Measurements from ENCODE around the gene TSHZ3. TPM values are rescaled to one million over a fixed set of nuclear protein-coding genes. Genes with fewer than 3 reads are reported as not detected.

Gene TSHZ3
- total RNA-seq, 4 donors from 2014 or later, result 2.1 to 3.2 (median 2.7) TPM

DNA sequence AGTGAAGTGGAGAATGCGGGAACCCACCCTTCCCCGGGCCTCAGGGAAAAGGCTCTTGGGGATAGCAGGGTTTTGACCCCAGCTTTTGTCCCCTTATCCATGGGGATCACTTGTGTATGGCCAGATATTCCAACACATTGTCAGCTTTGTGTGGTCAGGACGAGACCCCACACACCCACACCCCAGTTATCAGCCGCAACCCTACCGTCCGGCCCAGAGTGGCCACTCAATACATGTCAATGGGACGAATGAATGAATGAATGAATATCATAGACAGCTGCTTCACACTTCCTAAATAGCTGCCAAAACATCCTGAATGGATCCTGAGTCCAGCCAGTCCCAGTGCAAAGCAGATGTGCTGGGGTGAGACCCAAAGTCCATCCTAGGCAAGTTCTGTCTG, 64.6 kb downstream of the TSHZ3 start:
- TF ChIP-seq POLR2A (IDR thresholded peaks at IDR 0.05), result no peak
- no peak for TF ChIP-seq POLR2AphosphoS5 (IDR thresholded peaks at IDR 0.05)
- no peak for TF ChIP-seq CTCF (IDR thresholded peaks at IDR 0.05)
- TF ChIP-seq EP300 (IDR thresholded peaks at IDR 0.05), result no peak
- DNase-seq (ENCODE audit: low spot score in 2 of 2), result no peak
- Histone ChIP-seq H3K4me1 (peaks cover 4% of the 10 kb centered on the region), H3K27ac (no peak overlapping the region), H3K9me3 (no peaks in the 10 kb centered on the region), H3K4me3 (no peak overlapping the region), H3K36me3 (peaks cover under 1% of the 10 kb centered on the region), H3K27me3 (no peaks in the 10 kb centered on the region)
- 100% methylated on average over 7 of the region's 7 CpGs for WGBS

GRCh38 chr19:31283701-31284100, 65.5 kb downstream of the TSHZ3 start:
- WGBS, result 92% methylated on average over 8 of the region's 8 CpGs
- Histone ChIP-seq H3K36me3 (peaks cover 9% of the 10 kb centered on the region), H3K9me3 (no peaks in the 10 kb centered on the region), H3K27me3 (no peaks in the 10 kb centered on the region), H3K27ac (no peak overlapping the region), H3K4me3 (no peak overlapping the region), H3K4me1 (peaks cover 4% of the 10 kb centered on the region)
- TF ChIP-seq CTCF (IDR thresholded peaks at IDR 0.05) (no peak), POLR2AphosphoS5 (IDR thresholded peaks at IDR 0.05) (no peak), POLR2A (IDR thresholded peaks at IDR 0.05) (no peak), EP300 (IDR thresholded peaks at IDR 0.05) (no peak)
- DNase-seq (ENCODE audit: low spot score in 2 of 2), result no peak

DNA sequence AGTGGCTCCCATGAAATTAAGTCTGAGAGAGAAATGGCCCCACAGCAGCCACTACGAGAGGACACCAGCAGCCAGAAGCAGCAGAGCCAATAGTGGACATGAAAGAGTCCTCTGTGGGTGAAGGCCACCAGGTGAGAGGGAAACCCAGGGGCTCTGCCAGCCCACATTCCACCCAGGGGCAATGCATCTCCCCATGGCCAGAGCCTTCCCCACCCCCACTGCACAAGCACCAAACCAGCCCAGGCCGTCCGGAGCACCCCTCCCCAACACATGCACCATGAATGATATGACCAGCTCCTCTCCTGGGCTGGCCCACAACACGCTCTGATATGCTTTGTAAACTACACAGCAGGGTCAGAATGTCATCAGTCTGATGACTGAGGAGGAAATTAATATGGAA, 66.9 kb downstream of the TSHZ3 start:
- no peak overlapping the region for H3K4me3 ChIP-seq
- no peaks in the 10 kb centered on the region for H3K9me3 ChIP-seq
- no peak for DNase-seq (ENCODE audit: low spot score in 2 of 2)
- peaks cover 4% of the 10 kb centered on the region for H3K4me1 ChIP-seq
- peaks cover 17% of the 10 kb centered on the region for H3K36me3 ChIP-seq
- H3K27ac ChIP-seq, result no peak overlapping the region
- 90% methylated on average over 2 of the region's 4 CpGs for WGBS
- TF ChIP-seq EP300 (IDR thresholded peaks at IDR 0.05) (no peak), POLR2AphosphoS5 (IDR thresholded peaks at IDR 0.05) (no peak), CTCF (IDR thresholded peaks at IDR 0.05) (no peak), POLR2A (IDR thresholded peaks at IDR 0.05) (no peak)
- no peaks in the 10 kb centered on the region for H3K27me3 ChIP-seq

- WGBS, result 82% methylated on average over 11 of the region's 11 CpGs
- H3K4me3 ChIP-seq, result no peak overlapping the region
- no peaks in the 10 kb centered on the region for H3K4me1 ChIP-seq
- H3K36me3 ChIP-seq, result peaks cover 26% of the 10 kb centered on the region
- TF ChIP-seq EP300 (IDR thresholded peaks at IDR 0.05) (no peak), POLR2AphosphoS5 (IDR thresholded peaks at IDR 0.05) (no peak), CTCF (IDR thresholded peaks at IDR 0.05) (no peak), POLR2A (IDR thresholded peaks at IDR 0.05) (no peak)
- no peak for DNase-seq (ENCODE audit: low spot score in 2 of 2)
- no peaks in the 10 kb centered on the region for H3K9me3 ChIP-seq
- H3K27me3 ChIP-seq, result no peaks in the 10 kb centered on the region
- no peak overlapping the region for H3K27ac ChIP-seq
Measured at GRCh38 chr19:31280287-31281006, 68.8 kb downstream of the TSHZ3 start.

- Histone ChIP-seq H3K9me3 (no peaks in the 10 kb centered on the region), H3K27me3 (no peaks in the 10 kb centered on the region), H3K4me3 (no peak overlapping the region), H3K4me1 (no peaks in the 10 kb centered on the region), H3K36me3 (peaks cover 26% of the 10 kb centered on the region), H3K27ac (no peak overlapping the region)
- no peak for DNase-seq (ENCODE audit: low spot score in 2 of 2)
- TF ChIP-seq POLR2AphosphoS5 (IDR thresholded peaks at IDR 0.05), result no peak
- no peak for TF ChIP-seq EP300 (IDR thresholded peaks at IDR 0.05)
- TF ChIP-seq CTCF (IDR thresholded peaks at IDR 0.05), result no peak
- TF ChIP-seq POLR2A (IDR thresholded peaks at IDR 0.05), result no peak
- 92% methylated on average over 16 of the region's 16 CpGs for WGBS
Measured at GRCh38 chr19:31279436-31279765, 69.8 kb downstream of the TSHZ3 start.

All from suprapubic skin (tissue), 4 donors.